Ascending aorta (tissue), 2 donors: Measurements from ENCODE around the gene RBP2. TPM values are rescaled to one million over a fixed set of nuclear protein-coding genes. Genes with fewer than 3 reads are reported as not detected.

Source experiments
- DNase-seq, 2 donors: peaks; one replicate each; pipeline ENCODE4 v3.0.0-alpha.2; 2019; ENCODE audit warnings: low spot score in 2 of 2
- H3K27ac ChIP-seq, 2 donors: fragments of 200-600 bp; sonication (generic); one replicate each; pipeline ENCODE4 v1.5.1; 2016 to 2017; ENCODE audit warnings: mild to moderate bottlenecking in 1 of 2
- H3K27me3 ChIP-seq: fragments of 200-600 bp; sonication (generic); one replicate; pipeline ENCODE4 v1.5.1; 2017
- H3K36me3 ChIP-seq, 2 donors: fragments of 200-600 bp; sonication (generic); one replicate each; pipeline ENCODE4 v1.5.1; 2016
- H3K4me1 ChIP-seq, 2 donors: fragments of 200-600 bp; sonication (generic); one replicate each; pipeline ENCODE4 v1.5.1; 2016 to 2017; ENCODE audit warnings: mild to moderate bottlenecking in 1 of 2
- H3K4me3 ChIP-seq, 2 donors: fragments of 200-600 bp; sonication (generic); one replicate each; pipeline ENCODE4 v1.5.1; 2016 to 2017; ENCODE audit warnings: mild to moderate bottlenecking in 1 of 2
- H3K9me3 ChIP-seq, 2 donors: fragments of 200-600 bp; sonication (generic); one replicate each; pipeline ENCODE4 v1.5.1; 2016
- CTCF ChIP-seq, 3 experiments: fragments of 200-600 bp in 2 of 3; fragments of 450-650 bp in 1 of 3; sonication (generic) in 2 of 3; IDR thresholded peaks; one replicate each; pipeline ENCODE4 v1.5.1; 2016 to 2019; ENCODE audit warnings: antibody characterized with exemption in 3 of 3, mild to moderate bottlenecking in 1 of 3, moderate library complexity in 1 of 3
- intact Hi-C: fragments of 100-400 bp; cut with DNase I; formaldehyde crosslinking; loops from one replicate; pipeline ENCODE4 v1.15.1; 2023
- total RNA-seq: library from RNA; depleted of rRNA; stranded (reverse); fragments of >200 nt; gene quantifications from one replicate; pipeline ENCODE4 v1.1.0, GENCODE V29; 2016

Gene RBP2
- total RNA-seq: not detected

- no peaks in the 10 kb centered on the region for H3K27me3 ChIP-seq
- H3K4me3 ChIP-seq: no peak within 1 kb of the TSS
- no peak for DNase-seq
- H3K36me3 ChIP-seq: no peaks in the 10 kb centered on the region
- TF ChIP-seq CTCF (IDR thresholded peaks at IDR 0.05): no peak
- H3K4me1 ChIP-seq: no peaks in the 10 kb centered on the region
- intact Hi-C loops: no loop called here
- no peaks in the 10 kb centered on the region for H3K9me3 ChIP-seq
- no peak within 1 kb of the TSS for H3K27ac ChIP-seq
Observed at GRCh38 chr3:139476348-139476747, at the start of gene RBP2. Gene RBP2, minus strand, starts transcription at chr3:139476516. Its CDS starts 57 bp downstream, at chr3:139476459.

GRCh38 chr3:139524841-139525636, 48.7 kb upstream of the RBP2 start:
- H3K9me3 ChIP-seq: no peaks in the 10 kb centered on the region
- TF ChIP-seq CTCF (IDR thresholded peaks at IDR 0.05): no peak
- H3K36me3 ChIP-seq: peaks cover 5 to 6% of the 10 kb centered on the region in 2 donors
- no peaks in the 10 kb centered on the region for H3K27me3 ChIP-seq
- no peaks in the 10 kb centered on the region for H3K4me1 ChIP-seq
- H3K4me3 ChIP-seq: no peak overlapping the region
- no peak for DNase-seq
- no peak overlapping the region for H3K27ac ChIP-seq
- intact Hi-C loops: no loop called here

DNA sequence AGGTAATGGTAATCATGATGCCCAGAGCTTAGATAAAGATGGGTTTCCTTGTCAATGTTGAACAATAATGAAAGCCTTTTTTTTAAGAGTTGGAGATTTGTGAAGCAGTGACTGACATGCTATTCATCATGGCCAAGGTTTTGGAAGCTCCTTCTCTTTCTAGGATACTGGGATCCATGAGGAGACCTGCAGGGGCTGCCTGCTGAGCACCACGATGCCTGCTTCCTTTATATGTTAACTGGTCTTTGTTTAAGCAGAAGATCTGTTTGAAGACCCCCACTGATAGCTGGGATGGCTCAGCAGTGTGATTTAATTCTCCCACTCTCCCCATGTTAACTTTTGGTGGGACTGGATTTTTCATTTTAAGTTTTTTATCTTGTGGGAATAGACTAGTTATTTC, 47.4 kb upstream of the RBP2 start:
- H3K27me3 ChIP-seq: no peaks in the 10 kb centered on the region
- no peaks in the 10 kb centered on the region for H3K4me1 ChIP-seq
- DNase-seq: no peak
- H3K9me3 ChIP-seq: no peaks in the 10 kb centered on the region
- H3K36me3 ChIP-seq: peaks cover 5 to 6% of the 10 kb centered on the region in 2 donors
- no peak for TF ChIP-seq CTCF (IDR thresholded peaks at IDR 0.05)
- intact Hi-C loops: no loop called here
- H3K4me3 ChIP-seq: no peak overlapping the region
- no peak overlapping the region for H3K27ac ChIP-seq

DNA sequence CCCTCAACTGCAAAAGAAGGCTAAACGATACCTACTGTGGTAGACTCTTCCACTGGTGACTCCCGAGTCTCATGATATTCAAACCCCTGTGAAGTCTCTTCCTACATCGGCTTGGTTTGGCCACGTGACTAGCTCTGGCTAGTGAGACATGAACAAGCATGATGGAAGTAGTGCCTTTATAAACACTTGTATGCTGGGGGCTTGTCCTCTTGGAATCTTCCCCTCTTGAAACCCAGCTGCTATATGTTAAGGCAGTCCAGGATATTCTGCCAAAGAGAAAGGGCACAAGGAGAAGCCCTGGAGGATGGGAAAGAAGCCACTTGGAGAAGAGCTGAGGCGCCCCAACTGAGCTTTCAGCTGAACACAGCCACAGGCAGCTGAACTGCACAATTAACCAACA, 46.9 kb upstream of the RBP2 start:
- no peak for TF ChIP-seq CTCF (IDR thresholded peaks at IDR 0.05)
- no peaks in the 10 kb centered on the region for H3K9me3 ChIP-seq
- no peak overlapping the region for H3K4me3 ChIP-seq
- no peak for DNase-seq
- H3K27ac ChIP-seq: no peak overlapping the region
- peaks cover 5 to 6% of the 10 kb centered on the region in 2 donors for H3K36me3 ChIP-seq
- no peaks in the 10 kb centered on the region for H3K4me1 ChIP-seq
- H3K27me3 ChIP-seq: no peaks in the 10 kb centered on the region
- intact Hi-C loops: no loop called here

DNA sequence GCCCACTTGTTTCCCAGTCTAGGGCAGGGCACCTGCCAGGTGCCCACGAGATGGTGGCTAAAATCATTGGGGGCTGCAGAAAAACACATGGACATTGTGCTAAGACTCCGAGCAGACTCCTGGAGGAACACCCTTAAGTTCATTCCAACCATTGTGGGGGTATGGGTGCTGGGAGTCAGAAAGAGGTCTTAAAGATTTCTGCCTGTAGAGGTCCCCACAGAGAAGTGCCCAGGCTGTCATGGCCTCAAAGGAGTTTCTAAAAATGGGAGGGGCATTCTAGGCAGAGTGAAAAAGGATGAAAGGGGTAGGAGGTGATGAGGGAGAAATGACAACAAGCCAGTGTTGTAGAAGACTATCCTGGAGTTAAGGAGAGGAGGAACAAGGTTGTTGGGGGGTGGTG, 46.1 kb upstream of the RBP2 start:
- H3K4me3 ChIP-seq: no peak overlapping the region
- peaks cover 5 to 6% of the 10 kb centered on the region in 2 donors for H3K36me3 ChIP-seq
- H3K4me1 ChIP-seq: no peaks in the 10 kb centered on the region
- DNase-seq: no peak
- TF ChIP-seq CTCF (IDR thresholded peaks at IDR 0.05): no peak
- no peak overlapping the region for H3K27ac ChIP-seq
- H3K27me3 ChIP-seq: no peaks in the 10 kb centered on the region
- intact Hi-C loops: no loop called here
- no peaks in the 10 kb centered on the region for H3K9me3 ChIP-seq
